NK-92 (cell line): ENCODE measurements around the gene TMX4.
"Not testable (repeated sequence)": the region's sequence is repeated elsewhere in the genome, so short reads cannot be mapped to it uniquely, and the experiment has no call there.

Source experiments
- DNase-seq: peaks from one replicate; lab custom pipeline; 2025; ENCODE audit not compliant: unreplicated experiment; lab: John Stamatoyannopoulos, UW

TMX4 gene

GRCh38 chr20:8019246-8019997 lies at the start of gene TMX4:
TMX4 (minus strand) TSS chr20:8019761; CDS start chr20:8019613, 148 bp downstream.
- no peak for DNase-seq

GRCh38 chr20:8067082-8067481 lies 47.5 kb upstream of the TMX4 start:
- no peak for DNase-seq

- no peak for DNase-seq
These were observed 47.1 kb upstream of the TMX4 start for GRCh38 chr20:8066662-8067061.

- DNase-seq = no peak
These were observed 46.1 kb upstream of the TMX4 start for GRCh38 chr20:8065691-8066090.

- no peak for DNase-seq
These were observed 43.2 kb upstream of the TMX4 start for GRCh38 chr20:8062756-8063155.

- DNase-seq = no peak
These were observed 42.4 kb upstream of the TMX4 start for GRCh38 chr20:8061861-8062518.

- no peak for DNase-seq
These were observed 41.4 kb upstream of the TMX4 start for GRCh38 chr20:8060977-8061376.

- DNase-seq = no peak
These were observed 38.3 kb upstream of the TMX4 start for GRCh38 chr20:8057871-8058270.

- DNase-seq = no peak
These were observed 35.5 kb upstream of the TMX4 start for GRCh38 chr20:8055096-8055495.

GRCh38 chr20:8050157-8050837 lies 30.7 kb upstream of the TMX4 start:
- no peak for DNase-seq

- no peak for DNase-seq
These were observed 29.7 kb upstream of the TMX4 start for GRCh38 chr20:8049310-8049709.

GRCh38 chr20:8045946-8046345 lies 26.4 kb upstream of the TMX4 start:
- DNase-seq = no peak

GRCh38 chr20:8043687-8044282 lies 24.2 kb upstream of the TMX4 start:
- no peak for DNase-seq

- DNase-seq = no peak
These were observed 19.5 kb upstream of the TMX4 start for GRCh38 chr20:8039042-8039441.

GRCh38 chr20:8036771-8037170 lies 17.2 kb upstream of the TMX4 start:
- DNase-seq = no peak

GRCh38 chr20:8033151-8033841 lies 13.7 kb upstream of the TMX4 start:
- DNase-seq = no peak

- DNase-seq = no peak
These were observed 12.9 kb upstream of the TMX4 start for GRCh38 chr20:8032499-8032898.

- not testable (repeated sequence) for DNase-seq
These were observed 12.0 kb upstream of the TMX4 start for GRCh38 chr20:8031539-8031938.

GRCh38 chr20:8021541-8022269 lies 2.1 kb upstream of the TMX4 start:
- no peak for DNase-seq

- DNase-seq = no peak
These were observed 936 bp upstream of the TMX4 start for GRCh38 chr20:8020314-8021079.
